Measurements from ENCODE around the gene MAB21L4.
A peak's percentile ranks its signal among the peaks of the same experiment; 100 is the strongest.
"Not testable (repeated sequence)": the region's sequence is repeated elsewhere in the genome, so short reads cannot be mapped to it uniquely, and the experiment has no call there.

MAB21L4 gene

GRCh38 chr2:240848900-240849680 lies 46.9 kb downstream of the MAB21L4 start:
- no peak overlapping the region for H3K4me3 ChIP-seq (ENCODE audit: low read depth, low read length)
- no peak for DNase-seq (ENCODE audit: low read depth)

GRCh38 chr2:240847817-240848216 lies 48.1 kb downstream of the MAB21L4 start:
- H3K4me3 ChIP-seq (ENCODE audit: low read depth, low read length), result no peak overlapping the region

GRCh38 chr2:240846873-240847595 lies 48.9 kb downstream of the MAB21L4 start:
- no peak for DNase-seq (ENCODE audit: low read depth)
- H3K4me3 ChIP-seq (ENCODE audit: low read depth, low read length), result no peak overlapping the region

More at GRCh38 chr2:240847817-240848216, 48.1 kb downstream of the MAB21L4 start:
- no peak for DNase-seq (ENCODE audit: low read depth)

- not testable (repeated sequence) for H3K4me3 ChIP-seq (ENCODE audit: low read depth, low read length); DNase-seq (ENCODE audit: low read depth)
These were observed 49.6 kb downstream of the MAB21L4 start for GRCh38 chr2:240846309-240846708.

- peak; percentile 11 for DNase-seq (ENCODE audit: low read depth)
- no peak overlapping the region for H3K4me3 ChIP-seq (ENCODE audit: low read depth, low read length)
These were observed 55.4 kb downstream of the MAB21L4 start for GRCh38 chr2:240840435-240841060.

- no peak overlapping the region for H3K4me3 ChIP-seq (ENCODE audit: low read depth, low read length)
- DNase-seq (ENCODE audit: low read depth), result no peak
These were observed 56.5 kb downstream of the MAB21L4 start for GRCh38 chr2:240839152-240840143.

GRCh38 chr2:240837621-240838020 lies 58.3 kb downstream of the MAB21L4 start:
- DNase-seq (ENCODE audit: low read depth), result no peak

GRCh38 chr2:240836781-240837467 lies 59.0 kb downstream of the MAB21L4 start:
- no peak overlapping the region for H3K4me3 ChIP-seq (ENCODE audit: low read depth, low read length)

More at GRCh38 chr2:240837621-240838020, 58.3 kb downstream of the MAB21L4 start:
- H3K4me3 ChIP-seq (ENCODE audit: low read depth, low read length), result no peak overlapping the region

More at GRCh38 chr2:240836781-240837467, 59.0 kb downstream of the MAB21L4 start:
- peak; percentile 22 for DNase-seq (ENCODE audit: low read depth)

All from skeletal muscle cell (primary cell).